H9 (cell line): ENCODE measurements around the gene FARS2. TPM values are rescaled to one million over a fixed set of nuclear protein-coding genes. Genes with fewer than 3 reads are reported as not detected.

Source experiments
- DNase-seq: peaks from one replicate; pipeline ENCODE4 v3.0.0-alpha.2; 2017
- H2AFZ ChIP-seq: one replicate; pipeline ENCODE4 v1.6.1; 2013; ENCODE audit warnings: mild to moderate bottlenecking, low read length, control low read depth, moderate library complexity
- H2AK5ac ChIP-seq: 2 replicates; pipeline ENCODE4 v1.6.1; 2013; ENCODE audit warnings: low read length, control low read depth, mixed read lengths; ENCODE audit not compliant: insufficient read length
- H2BK120ac ChIP-seq: one replicate; pipeline ENCODE4 v1.6.1; 2013; ENCODE audit warnings: low read depth, mild to moderate bottlenecking, low read length, control low read depth, inconsistent platforms; ENCODE audit not compliant: poor library complexity, severe bottlenecking
- H2BK12ac ChIP-seq: 2 replicates; pipeline ENCODE4 v1.6.1; 2013; ENCODE audit warnings: low read length, control low read depth, mixed read lengths, low read depth; ENCODE audit not compliant: insufficient read length
- H2BK15ac ChIP-seq: 2 replicates; pipeline ENCODE4 v1.6.1; 2013; ENCODE audit warnings: low read depth, low read length, control low read depth
- H2BK20ac ChIP-seq: one replicate; pipeline ENCODE4 v1.6.1; 2013; ENCODE audit warnings: low read depth, mild to moderate bottlenecking, low read length, control low read depth, inconsistent platforms; ENCODE audit not compliant: poor library complexity, severe bottlenecking
- H2BK5ac ChIP-seq: 2 replicates; pipeline ENCODE4 v1.6.1; 2013; ENCODE audit warnings: low read length, control low read depth, mixed read lengths; ENCODE audit not compliant: insufficient read length
- H3K14ac ChIP-seq: 2 replicates; pipeline ENCODE4 v1.6.1; 2013; ENCODE audit warnings: low read length, control low read depth; ENCODE audit not compliant: insufficient read depth
- H3K18ac ChIP-seq: 2 replicates; pipeline ENCODE4 v1.6.1; 2013; ENCODE audit warnings: low read depth, mild to moderate bottlenecking, mixed read lengths, low read length, control low read depth; ENCODE audit not compliant: insufficient read length
- H3K23ac ChIP-seq: 2 replicates; pipeline ENCODE4 v1.6.1; 2013; ENCODE audit warnings: low read length, control low read depth, mixed read lengths, low read depth; ENCODE audit not compliant: insufficient read length
- H3K23me2 ChIP-seq: 2 replicates; pipeline ENCODE4 v1.6.1; 2013; ENCODE audit warnings: low read depth, mild to moderate bottlenecking, mixed read lengths, low read length, control low read depth; ENCODE audit not compliant: insufficient read length, poor library complexity, severe bottlenecking
- H3K27ac ChIP-seq: 2 replicates; pipeline ENCODE4 v1.5.1; 2013; ENCODE audit warnings: low read length, control low read depth, mixed read lengths, low read depth; ENCODE audit not compliant: insufficient read length
- H3K27me3 ChIP-seq: 2 replicates; pipeline ENCODE4 v1.6.1; 2013; ENCODE audit warnings: low read length, control low read depth, inconsistent platforms; ENCODE audit not compliant: insufficient read depth
- H3K4ac ChIP-seq: 2 replicates; pipeline ENCODE4 v1.6.1; 2013; ENCODE audit warnings: low read depth, mild to moderate bottlenecking, control low read depth, inconsistent platforms, low read length, moderate library complexity
- H3K4me1 ChIP-seq: 2 replicates; pipeline ENCODE4 v1.6.1; 2013; ENCODE audit warnings: low read length, control low read depth, inconsistent platforms; ENCODE audit not compliant: insufficient read depth
- H3K4me2 ChIP-seq: 2 replicates; pipeline ENCODE4 v1.6.1; 2013; ENCODE audit warnings: low read length, control low read depth, mixed read lengths; ENCODE audit not compliant: insufficient read length, insufficient read depth
- H3K56ac ChIP-seq: 2 replicates; pipeline ENCODE4 v1.6.1; 2013; ENCODE audit warnings: low read depth, mild to moderate bottlenecking, mixed read lengths, low read length, control low read depth; ENCODE audit not compliant: insufficient read length
- H3K79me1 ChIP-seq: 2 replicates; pipeline ENCODE4 v1.6.1; 2013; ENCODE audit warnings: low read depth, mild to moderate bottlenecking, moderate library complexity, low read length, control low read depth, inconsistent platforms; ENCODE audit not compliant: insufficient read depth, poor library complexity, severe bottlenecking
- H3K79me2 ChIP-seq: 2 replicates; pipeline ENCODE4 v1.6.1; 2013; ENCODE audit warnings: low read length, control low read depth, inconsistent platforms; ENCODE audit not compliant: insufficient read depth
- H3K9ac ChIP-seq: 2 replicates; pipeline ENCODE4 v1.6.1; 2013; ENCODE audit warnings: low read length, control low read depth, mixed read lengths; ENCODE audit not compliant: insufficient read length; ENCODE audit errors: extremely low read depth
- H3K9me3 ChIP-seq: one replicate; pipeline ENCODE4 v1.6.1; 2013; ENCODE audit warnings: low read depth, low read length, inconsistent platforms; ENCODE audit not compliant: control insufficient read depth
- H3T11ph ChIP-seq: one replicate; pipeline ENCODE4 v1.6.1; 2013; ENCODE audit warnings: mild to moderate bottlenecking, low read length, control low read depth, inconsistent platforms
- H4K20me1 ChIP-seq: one replicate; pipeline ENCODE4 v1.6.1; 2013; ENCODE audit not compliant: control insufficient read depth, insufficient read length, insufficient read depth
- H4K5ac ChIP-seq: 2 replicates; pipeline ENCODE4 v1.6.1; 2013; ENCODE audit warnings: low read depth, mild to moderate bottlenecking, mixed read lengths, low read length, control low read depth; ENCODE audit not compliant: insufficient read length
- H4K8ac ChIP-seq: replicated peaks from 2 replicates; pipeline ENCODE4 v1.6.1; 2013; ENCODE audit warnings: low read length, control low read depth, mixed read lengths, low read depth; ENCODE audit not compliant: insufficient read length
- H4K91ac ChIP-seq: 2 replicates; pipeline ENCODE4 v1.6.1; 2013; ENCODE audit warnings: low read depth, mild to moderate bottlenecking, moderate library complexity, mixed read lengths, low read length, control low read depth; ENCODE audit not compliant: insufficient read length
- H3K27ac Mint-ChIP-seq, 3 experiments: 2 replicates in 2 of 3; 3 replicates in 1 of 3; pipeline ENCODE4 v1.8.0; 2020 to 2021; ENCODE audit warnings: mixed read lengths in 3 of 3, mild to moderate bottlenecking in 1 of 3, moderate library complexity in 1 of 3
- H3K27me3 Mint-ChIP-seq: 2 replicates; pipeline ENCODE4 v1.8.0; 2021; ENCODE audit warnings: low read depth, mild to moderate bottlenecking, moderate library complexity, mixed read lengths
- H3K36me3 Mint-ChIP-seq, 3 experiments: 2 replicates in 2 of 3; 3 replicates in 1 of 3; pipeline ENCODE4 v1.8.0; 2020 to 2021; ENCODE audit warnings: low read depth in 3 of 3, mixed read lengths in 3 of 3; ENCODE audit not compliant: insufficient read depth in 1 of 3
- H3K4me1 Mint-ChIP-seq, 2 experiments: 2 replicates each; pipeline ENCODE4 v1.8.0; 2020; ENCODE audit warnings: mixed read lengths in 2 of 2
- H3K4me3 Mint-ChIP-seq, 2 experiments: 2 replicates in 1 of 2; 3 replicates in 1 of 2; pipeline ENCODE4 v1.8.0; 2020 to 2021; ENCODE audit warnings: mild to moderate bottlenecking in 2 of 2, mixed read lengths in 2 of 2, moderate library complexity in 1 of 2
- H3K9me3 Mint-ChIP-seq, 2 experiments: 2 replicates in 1 of 2; 3 replicates in 1 of 2; pipeline ENCODE4 v1.8.0; 2020; ENCODE audit warnings: mild to moderate bottlenecking in 2 of 2, mixed read lengths in 2 of 2, moderate library complexity in 1 of 2
- WGBS: extraction: QIAGEN DNeasy Blood & Tissue Kit; methylation state at CpG from one replicate; pipeline ENCODE4 v1.1.7; 2013; ENCODE audit warnings: missing lambda C conversion rate, low lambda C conversion rate, mixed read lengths; ENCODE audit not compliant: insufficient read length; ENCODE audit errors: extremely low coverage; 5-methylcytosine and 5-hydroxymethylcytosine counted together
- total RNA-seq: library from RNA; stranded (reverse); gene quantifications from 2 replicates; pipeline ENCODE4 v1.2.1, GENCODE V29; 2021
- TF ChIP-seq, protein P1 (sequence below): fragments of 200-600 bp; sonication (generic); conservative IDR thresholded peaks from 3 replicates; pipeline ENCODE4 v1.8.0; 2021; ENCODE audit warnings: antibody characterized with exemption, mild to moderate bottlenecking

FARS2 gene
- total RNA-seq, 1 experiment from 2014 or later: 8.5 TPM

DNA sequence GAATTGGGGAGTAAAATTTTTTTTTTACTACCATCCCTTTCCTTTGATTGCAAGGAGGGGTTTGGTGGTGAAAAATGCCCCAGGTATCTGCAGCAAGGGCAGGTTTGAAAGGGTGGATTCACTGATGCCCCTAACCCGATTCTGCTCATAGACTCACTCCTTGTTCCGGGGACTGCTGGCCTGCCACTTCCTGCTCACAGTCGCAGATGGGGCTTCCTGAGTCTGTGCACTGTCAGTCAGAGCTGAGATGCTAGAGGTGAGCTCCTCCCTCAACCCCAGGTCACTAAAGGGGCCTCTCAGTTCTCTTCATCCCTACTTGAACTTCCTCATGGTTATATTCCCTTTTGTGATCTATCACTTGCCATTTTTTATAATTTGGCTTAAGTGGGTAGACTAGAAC is 357.9 kb downstream of the FARS2 start:
- no peak overlapping the region for H2BK12ac ChIP-seq
- no peaks in the 10 kb centered on the region for H3K27me3 Mint-ChIP-seq
- H3K79me1 ChIP-seq: no peaks in the 10 kb centered on the region
- peaks cover 9 to 11% of the 10 kb centered on the region in 2 experiments; a peak in 3 of 4 replicates for H3K4me1 Mint-ChIP-seq
- H3T11ph ChIP-seq: no peak overlapping the region
- H4K20me1 ChIP-seq: no peaks in the 10 kb centered on the region
- no peak overlapping the region for H4K5ac ChIP-seq
- H4K8ac ChIP-seq: no peak overlapping the region
- H3K4me3 Mint-ChIP-seq: no peak overlapping the region
- TF ChIP-seq, protein P1, sequence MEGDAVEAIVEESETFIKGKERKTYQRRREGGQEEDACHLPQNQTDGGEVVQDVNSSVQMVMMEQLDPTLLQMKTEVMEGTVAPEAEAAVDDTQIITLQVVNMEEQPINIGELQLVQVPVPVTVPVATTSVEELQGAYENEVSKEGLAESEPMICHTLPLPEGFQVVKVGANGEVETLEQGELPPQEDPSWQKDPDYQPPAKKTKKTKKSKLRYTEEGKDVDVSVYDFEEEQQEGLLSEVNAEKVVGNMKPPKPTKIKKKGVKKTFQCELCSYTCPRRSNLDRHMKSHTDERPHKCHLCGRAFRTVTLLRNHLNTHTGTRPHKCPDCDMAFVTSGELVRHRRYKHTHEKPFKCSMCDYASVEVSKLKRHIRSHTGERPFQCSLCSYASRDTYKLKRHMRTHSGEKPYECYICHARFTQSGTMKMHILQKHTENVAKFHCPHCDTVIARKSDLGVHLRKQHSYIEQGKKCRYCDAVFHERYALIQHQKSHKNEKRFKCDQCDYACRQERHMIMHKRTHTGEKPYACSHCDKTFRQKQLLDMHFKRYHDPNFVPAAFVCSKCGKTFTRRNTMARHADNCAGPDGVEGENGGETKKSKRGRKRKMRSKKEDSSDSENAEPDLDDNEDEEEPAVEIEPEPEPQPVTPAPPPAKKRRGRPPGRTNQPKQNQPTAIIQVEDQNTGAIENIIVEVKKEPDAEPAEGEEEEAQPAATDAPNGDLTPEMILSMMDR: no peak
- no CpG with 5 or more reads among the region's 3 CpGs for WGBS
- no peaks in the 10 kb centered on the region for H3K23me2 ChIP-seq
- H3K9me3 Mint-ChIP-seq: no peaks in the 10 kb centered on the region
- DNase-seq: no peak
- no peak overlapping the region for H3K27ac ChIP-seq
- no peak overlapping the region for H2AK5ac ChIP-seq
- no peak overlapping the region for H3K27ac Mint-ChIP-seq
- H3K79me2 ChIP-seq: no peaks in the 10 kb centered on the region
- no peak overlapping the region for H2BK15ac ChIP-seq
- H2BK120ac ChIP-seq: no peak overlapping the region
- no peak overlapping the region for H2BK20ac ChIP-seq
- 0 out of 2 replicates have a peak overlapping the region, but pooled peaks have one; percentile 59 for H3K14ac ChIP-seq
- H3K4me1 ChIP-seq: no peaks in the 10 kb centered on the region; the same call in 1 of the 2 replicates
- no peak overlapping the region for H3K56ac ChIP-seq
- H3K27me3 ChIP-seq: no peaks in the 10 kb centered on the region
- H3K9ac ChIP-seq: no peak overlapping the region
- H4K91ac ChIP-seq: no peak overlapping the region
- no peak overlapping the region for H2BK5ac ChIP-seq
- no peak overlapping the region for H3K4me2 ChIP-seq
- H3K36me3 Mint-ChIP-seq: peaks cover 0 to 2% (median 0%) of the 10 kb centered on the region in 3 experiments; a peak in 2 of 7 replicates
- H3K23ac ChIP-seq: no peak overlapping the region
- no peak overlapping the region for H3K18ac ChIP-seq
- H3K4ac ChIP-seq: no peak overlapping the region
- H3K9me3 ChIP-seq: no peaks in the 10 kb centered on the region
- H2AFZ ChIP-seq: no peak overlapping the region
